Measurements from ENCODE around the gene RALGPS2.
"Not testable (repeated sequence)": the region's sequence is repeated elsewhere in the genome, so short reads cannot be mapped to it uniquely, and the experiment has no call there.

RALGPS2 gene

GRCh38 chr1:178725466-178726086, 532 bp downstream of the RALGPS2 start:
- peak; percentile 12 for DNase-seq (ENCODE audit: low read depth)

- DNase-seq (ENCODE audit: low read depth) = peak; percentile 21
Observed at GRCh38 chr1:178726087-178726517, 1.1 kb downstream of the RALGPS2 start.

- no peak for DNase-seq (ENCODE audit: low read depth)
Observed at GRCh38 chr1:178726545-178726944, 1.5 kb downstream of the RALGPS2 start.

GRCh38 chr1:178727014-178727895, 2.2 kb downstream of the RALGPS2 start:
- DNase-seq (ENCODE audit: low read depth) = no peak

- DNase-seq (ENCODE audit: low read depth) = no peak
Observed at GRCh38 chr1:178733972-178734371, 8.9 kb downstream of the RALGPS2 start.

GRCh38 chr1:178738780-178739179, 13.7 kb downstream of the RALGPS2 start:
- DNase-seq (ENCODE audit: low read depth) = no peak

GRCh38 chr1:178739285-178740045, 14.4 kb downstream of the RALGPS2 start:
- no peak for DNase-seq (ENCODE audit: low read depth)

- no peak for DNase-seq (ENCODE audit: low read depth)
Observed at GRCh38 chr1:178740491-178740890, 15.4 kb downstream of the RALGPS2 start.

- DNase-seq (ENCODE audit: low read depth) = no peak
Observed at GRCh38 chr1:178740924-178741323, 15.9 kb downstream of the RALGPS2 start.

GRCh38 chr1:178743801-178744200, 18.8 kb downstream of the RALGPS2 start:
- no peak for DNase-seq (ENCODE audit: low read depth)

GRCh38 chr1:178745260-178745659, 20.2 kb downstream of the RALGPS2 start:
- DNase-seq (ENCODE audit: low read depth) = no peak

GRCh38 chr1:178746345-178746744, 21.3 kb downstream of the RALGPS2 start:
- no peak for DNase-seq (ENCODE audit: low read depth)

GRCh38 chr1:178747361-178747760, 22.3 kb downstream of the RALGPS2 start:
- not testable (repeated sequence) for DNase-seq (ENCODE audit: low read depth)

- DNase-seq (ENCODE audit: low read depth) = no peak
Observed at GRCh38 chr1:178749581-178750166, 24.6 kb downstream of the RALGPS2 start.

GRCh38 chr1:178751046-178751445, 26.0 kb downstream of the RALGPS2 start:
- no peak for DNase-seq (ENCODE audit: low read depth)

GRCh38 chr1:178752891-178753290, 27.8 kb downstream of the RALGPS2 start:
- DNase-seq (ENCODE audit: low read depth) = no peak

- not testable (repeated sequence) for DNase-seq (ENCODE audit: low read depth)
Observed at GRCh38 chr1:178754655-178755256, 29.7 kb downstream of the RALGPS2 start.

- DNase-seq (ENCODE audit: low read depth) = peak; percentile 1
Observed at GRCh38 chr1:178768423-178768822, 43.4 kb downstream of the RALGPS2 start.

GRCh38 chr1:178772952-178773351, 47.9 kb downstream of the RALGPS2 start:
- no peak for DNase-seq (ENCODE audit: low read depth)

- DNase-seq (ENCODE audit: low read depth) = no peak
Observed at GRCh38 chr1:178774263-178774662, 49.2 kb downstream of the RALGPS2 start.

- DNase-seq (ENCODE audit: low read depth) = no peak
Observed at GRCh38 chr1:178776553-178776952, 51.5 kb downstream of the RALGPS2 start.

Measured in activated T-cell treated with anti-CD3 and anti-CD28 coated beads for 48 hours (primary cell).